GM12878 (cell line): ENCODE measurements around the gene ASCC2. TPM values are rescaled to one million over a fixed set of nuclear protein-coding genes. Genes with fewer than 3 reads are reported as not detected.

Experiments
- ATAC-seq: fragments of 200-7000 bp; cut with Tn5 transposase; 3 replicates; pipeline ENCODE4 v1.9.1; 2020; ENCODE audit warnings: mild to moderate bottlenecking, moderate library complexity
- BruUV-seq: library from RNA; stranded (reverse); fragments of 400-500 nt; replicated peaks from 2 replicates; lab custom pipeline; 2021; lab: Mats Ljungman, UMichigan
- CTCF ChIA-PET: fragments of 300-600 bp; sonication (Branson Sonifier 250); formaldehyde crosslinking; extraction: SDS; loops from one replicate; lab custom pipeline; 2021; ENCODE audit warnings: inconsistent platforms; lab: Yijun Ruan, JAX
- POLR2A ChIA-PET: fragments of 350-600 bp; formaldehyde crosslinking; extraction: SDS; loops from one replicate; lab custom pipeline; 2021; ENCODE audit warnings: inconsistent platforms; lab: Charles Lee
- RAD21 ChIA-PET: fragments of 300-600 bp; sonication (Branson Sonifier 250); formaldehyde crosslinking; loops from one replicate; lab custom pipeline; 2023; ENCODE audit warnings: antibody characterized with exemption; ENCODE audit not compliant: unreplicated experiment; lab: Charles Lee
- SMC1A ChIA-PET: fragments of 300-600 bp; sonication (Branson Sonifier 250); formaldehyde crosslinking; loops from one replicate; lab custom pipeline; 2023; ENCODE audit not compliant: unreplicated experiment, uncharacterized antibody; lab: Charles Lee
- DNase-seq: peaks from one replicate; pipeline ENCODE4 v3.0.0-alpha.2; 2011; ENCODE audit warnings: low read depth, low spot score
- FAIRE-seq: peaks from 3 replicates; lab custom pipeline; 2011; peaks lifted over from hg19 to GRCh38; lab: Jason Lieb, UNC
- H2AFZ ChIP-seq: 2 replicates; pipeline ENCODE4 v1.6.0; 2011; ENCODE audit warnings: low read depth, low read length, control low read depth; ENCODE audit not compliant: control insufficient read depth
- H3K27ac ChIP-seq: 2 replicates; pipeline ENCODE4 v1.5.1; 2011; ENCODE audit warnings: control low read depth; ENCODE audit not compliant: control insufficient read depth, insufficient read depth
- H3K27me3 ChIP-seq, 2 experiments: replicated peaks in 1 of 2; 2 replicates each; pipeline versions ENCODE4 v1.6.0 to v1.6.1; 2011; ENCODE audit warnings: low read length in 1 of 2; ENCODE audit not compliant: control insufficient read depth in 2 of 2, insufficient read depth in 2 of 2
- H3K36me3 ChIP-seq, 2 experiments: 2 replicates each; pipeline ENCODE4 v1.5.1; 2011; ENCODE audit warnings: low read length in 1 of 2; ENCODE audit not compliant: control insufficient read depth in 2 of 2, insufficient read depth in 2 of 2
- H3K4me1 ChIP-seq: 2 replicates; pipeline ENCODE4 v1.6.1; 2011; ENCODE audit warnings: mild to moderate bottlenecking, low read length, moderate library complexity, mixed read lengths; ENCODE audit not compliant: control insufficient read depth, insufficient read depth
- H3K4me2 ChIP-seq: 2 replicates; pipeline ENCODE4 v1.6.0; 2011; ENCODE audit warnings: control low read depth; ENCODE audit not compliant: control insufficient read depth, insufficient read depth
- H3K4me3 ChIP-seq: fragments of 200-600 bp; sonication (generic); 2 replicates; pipeline ENCODE4 v1.5.1; 2016
- H3K79me2 ChIP-seq: 2 replicates; pipeline ENCODE4 v1.6.0; 2011; ENCODE audit warnings: low read length; ENCODE audit not compliant: control insufficient read depth, insufficient read depth
- H3K9ac ChIP-seq: 2 replicates; pipeline ENCODE4 v1.8.0; 2011; ENCODE audit warnings: low read length, control low read depth, mixed read lengths; ENCODE audit not compliant: control insufficient read depth, insufficient read depth
- H3K9me3 ChIP-seq: replicated peaks from 3 replicates; pipeline ENCODE4 v1.5.1; 2011; ENCODE audit warnings: mild to moderate bottlenecking, low read length; ENCODE audit not compliant: control insufficient read depth, insufficient read depth
- H4K20me1 ChIP-seq: 2 replicates; pipeline ENCODE4 v1.6.0; 2011; ENCODE audit not compliant: control insufficient read depth, insufficient read depth
- CEBPB ChIP-seq, 2 experiments: fragments of 150-350 bp in 1 of 2; IDR thresholded peaks; 2 replicates each; pipeline ENCODE4 v1.6.1; 2012 to 2014; ENCODE audit warnings: low read depth in 2 of 2, low read length in 2 of 2, borderline replicate concordance in 1 of 2, inconsistent platforms in 1 of 2
- DPF2 ChIP-seq: fragments of 450-650 bp; IDR thresholded peaks from 2 replicates; pipeline ENCODE4 v1.6.1; 2017; ENCODE audit warnings: mild to moderate bottlenecking
- FOS ChIP-seq: IDR thresholded peaks from 3 replicates; pipeline ENCODE4 v1.6.1; 2011; ENCODE audit warnings: borderline replicate concordance; ENCODE audit not compliant: insufficient read length; ENCODE audit errors: extremely low read depth
- IKZF1 ChIP-seq: fragments of 450-650 bp; conservative IDR thresholded peaks from 2 replicates; pipeline ENCODE4 v1.6.1; 2017; ENCODE audit warnings: antibody characterized with exemption, mild to moderate bottlenecking
- MEF2A ChIP-seq: IDR thresholded peaks from 2 replicates; pipeline ENCODE4 v1.6.1; 2011; ENCODE audit warnings: low read depth, mild to moderate bottlenecking, low read length, moderate library complexity; ENCODE audit not compliant: insufficient read depth
- NFYB ChIP-seq: IDR thresholded peaks from 2 replicates; pipeline ENCODE4 v1.6.1; 2011; ENCODE audit warnings: low read depth, mild to moderate bottlenecking, low read length, improper control_type of control experiment, moderate library complexity; ENCODE audit not compliant: insufficient read depth
- PML ChIP-seq: IDR thresholded peaks from 2 replicates; pipeline ENCODE4 v1.6.1; 2012; ENCODE audit warnings: low read length, inconsistent platforms
- POLR2AphosphoS5 ChIP-seq: IDR thresholded peaks from 2 replicates; pipeline ENCODE4 v1.6.1; 2011; ENCODE audit warnings: mild to moderate bottlenecking, low read length, inconsistent platforms
- PRDM15 ChIP-seq: fragments of 450-650 bp; formaldehyde crosslinking; IDR thresholded peaks from 2 replicates; pipeline ENCODE4 v1.4.0; 2020; ENCODE audit warnings: mild to moderate bottlenecking, moderate library complexity
- RUNX3 ChIP-seq: IDR thresholded peaks from 2 replicates; pipeline ENCODE4 v1.6.1; 2012; ENCODE audit warnings: low read length, inconsistent platforms
- SMARCA5 ChIP-seq: fragments of 450-650 bp; IDR thresholded peaks from 2 replicates; pipeline ENCODE4 v1.6.1; 2017; ENCODE audit warnings: mild to moderate bottlenecking
- TAF1 ChIP-seq: IDR thresholded peaks from 2 replicates; pipeline ENCODE4 v1.6.1; 2011; ENCODE audit warnings: mild to moderate bottlenecking, low read depth, low read length, borderline replicate concordance
- TCF7 ChIP-seq: IDR thresholded peaks from 2 replicates; pipeline ENCODE4 v1.6.1; 2014; ENCODE audit warnings: antibody characterized with exemption, borderline replicate concordance
- ZBTB11 ChIP-seq: fragments of 450-650 bp; formaldehyde crosslinking; IDR thresholded peaks from 2 replicates; pipeline ENCODE4 v1.5.0; 2022; ENCODE audit warnings: mild to moderate bottlenecking, missing genetic modification characterization
- WGBS: methylation state at CpG from one replicate; pipeline ENCODE4 v1.1.6; 2016; ENCODE audit warnings: low lambda C conversion rate; ENCODE audit not compliant: insufficient replicate concordance, insufficient coverage; ENCODE audit errors: missing lambda C conversion rate; 5-methylcytosine and 5-hydroxymethylcytosine counted together
- in situ Hi-C: fragments of 300-500 bp; cut with MboI; formaldehyde crosslinking; loops from 9 replicates; pipeline ENCODE4 v1.14.3; 2018; ENCODE audit warnings: mixed read lengths
- intact Hi-C: fragments of 100-400 bp; cut with micrococcal nuclease; formaldehyde crosslinking; loops from one replicate; pipeline ENCODE4 v1.14.2; 2022; ENCODE audit not compliant: unreplicated experiment
- polyA plus RNA-seq, 11 experiments: library from polyadenylated mRNA; depleted of rRNA in 4 of 11; unstranded in 6 of 11; stranded (reverse) in 5 of 11; fragments of >200 nt; fragmentation: Nextera tagmentation in 4 of 11; fragmentation: Illumina TruSeq in 1 of 11; extraction: Ambion mirVana in 4 of 11; extraction: Trizol in 1 of 11; gene quantifications; 1 replicate in 1 of 11; 2 replicates in 10 of 11; pipeline versions ENCODE4 v1.2.1 to v1.2.3, GENCODE V29; 2011 to 2016; ENCODE audit warnings: inconsistent platforms in 2 of 11, missing spikeins in 2 of 11, low read depth in 1 of 11
- total RNA-seq, 4 experiments: library from RNA; depleted of rRNA in 3 of 4; stranded (reverse); fragments of >200 nt in 3 of 4; fragmentation: Illumina TruSeq in 1 of 4; extraction: Trizol in 1 of 4; gene quantifications; 2 replicates each; pipeline versions ENCODE4 v1.2.1 to v1.2.3, GENCODE V29; 2013 to 2021

The ASCC2 gene
- total and polyA plus RNA-seq, 10 of the 15 experiments (the other 5 are each of a cell fraction or from before 2014, with no cell fraction given) = 5.3 to 91.4 (median 56.5) TPM

DNA sequence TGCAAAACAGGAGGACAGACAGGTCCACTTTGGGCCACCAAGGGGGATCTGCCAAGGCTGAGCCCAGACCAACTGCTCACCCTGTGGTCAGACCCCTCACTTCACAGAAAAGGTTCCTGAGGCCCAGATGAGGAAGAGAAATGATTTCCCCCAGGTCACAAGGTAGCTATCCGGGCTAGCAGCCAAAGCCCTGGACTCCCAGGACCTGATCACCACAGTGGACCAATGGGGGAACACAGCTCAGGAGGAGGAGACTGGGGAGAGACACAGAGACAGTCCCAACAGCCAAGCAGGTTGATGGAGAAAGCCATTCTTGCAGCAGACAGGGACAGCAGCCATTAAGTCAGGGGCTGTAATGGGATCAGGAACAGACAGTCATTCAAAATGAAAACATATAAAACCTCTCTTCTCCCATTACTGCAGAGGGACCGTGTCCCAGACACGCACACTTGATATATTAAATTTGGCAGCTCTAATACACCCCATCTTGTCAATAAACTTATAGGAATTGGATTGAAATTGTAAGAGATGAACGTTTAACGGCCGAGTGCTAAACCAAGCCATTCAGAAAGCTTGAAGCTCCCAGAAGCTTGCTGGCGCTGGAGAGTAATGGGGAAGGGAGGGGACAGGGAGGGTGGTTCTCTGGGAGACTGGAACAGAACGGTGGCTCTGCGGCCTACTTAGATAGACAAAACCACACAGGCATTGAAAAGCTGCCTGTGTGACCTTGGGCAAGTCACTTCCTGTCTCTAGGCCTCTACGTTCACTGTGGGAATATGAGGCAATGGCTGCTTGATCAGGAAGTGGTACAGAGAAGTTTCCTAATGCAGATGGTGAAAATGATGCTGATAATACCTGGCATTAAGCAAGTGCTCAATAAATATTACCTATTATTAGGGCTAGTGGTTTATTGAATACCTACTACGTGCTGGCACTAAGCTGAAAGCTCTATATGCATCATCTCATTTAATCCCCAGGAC is 87.2 kb downstream of the ASCC2 start:
- BruUV-seq = no TSS peak
- H3K27ac ChIP-seq = no peak overlapping the region
- no peaks in the 10 kb centered on the region for H3K27me3 ChIP-seq
- H3K4me1 ChIP-seq = no peaks in the 10 kb centered on the region
- no peaks in the 10 kb centered on the region; the same call in 1 of the 3 replicates for H3K9me3 ChIP-seq
- no peaks in the 10 kb centered on the region for H3K79me2 ChIP-seq
- no peak for DNase-seq
- in situ Hi-C loops = no loop called here
- ATAC-seq = no peak
- ChIA-PET POLR2A (interaction anchor here (0.6 kb wide), 1 partner anchor 387 kb away, joined by 3 read pairs; no protein-coding TSS in a partner anchor), RAD21 (no interaction called here), SMC1A (interaction anchor here (0.7 kb wide), 1 partner anchor 10 kb away, joined by 3 read pairs; no protein-coding TSS in a partner anchor), CTCF (interaction anchor here (1.0 kb wide), 1 partner anchor 21 kb away, joined by 3 read pairs; no protein-coding TSS in a partner anchor)
- FAIRE-seq = no peak
- H4K20me1 ChIP-seq = no peaks in the 10 kb centered on the region
- H3K36me3 ChIP-seq = no peaks in the 10 kb centered on the region; a peak in 2 of 4 replicates
- H3K4me3 ChIP-seq = no peak overlapping the region
- H2AFZ ChIP-seq = no peak overlapping the region
- TF ChIP-seq NFYB (no peak), SMARCA5 (no peak), MEF2A (no peak), TCF7 (no peak), RUNX3 (no peak), PML (no peak), TAF1 (no peak), PRDM15 (no peak), CEBPB (IDR thresholded peaks at IDR 0.05; ENCODE audit: borderline replicate concordance in 1 of 2, low read depth in 2 of 2, low read length in 2 of 2) (no peak), POLR2AphosphoS5 (no peak), DPF2 (no peak), FOS (no peak), IKZF1 (no peak), ZBTB11 (CRISPR knock-in tag) (no peak)
- no peak overlapping the region for H3K4me2 ChIP-seq
- no peak overlapping the region for H3K9ac ChIP-seq
- intact Hi-C loops = no loop called here
- WGBS = 78% methylated on average over 11 of the region's 11 CpGs
